ENCODE results near the gene PYGO2. TPM values are rescaled to one million over a fixed set of nuclear protein-coding genes. Genes with fewer than 3 reads are reported as not detected.
"Not testable (repeated sequence)": the region's sequence is repeated elsewhere in the genome, so short reads cannot be mapped to it uniquely, and the experiment has no call there.

The PYGO2 gene
- total and polyA plus RNA-seq, 2 donors from 2014 or later, result 26.9 to 32.8 TPM

DNA sequence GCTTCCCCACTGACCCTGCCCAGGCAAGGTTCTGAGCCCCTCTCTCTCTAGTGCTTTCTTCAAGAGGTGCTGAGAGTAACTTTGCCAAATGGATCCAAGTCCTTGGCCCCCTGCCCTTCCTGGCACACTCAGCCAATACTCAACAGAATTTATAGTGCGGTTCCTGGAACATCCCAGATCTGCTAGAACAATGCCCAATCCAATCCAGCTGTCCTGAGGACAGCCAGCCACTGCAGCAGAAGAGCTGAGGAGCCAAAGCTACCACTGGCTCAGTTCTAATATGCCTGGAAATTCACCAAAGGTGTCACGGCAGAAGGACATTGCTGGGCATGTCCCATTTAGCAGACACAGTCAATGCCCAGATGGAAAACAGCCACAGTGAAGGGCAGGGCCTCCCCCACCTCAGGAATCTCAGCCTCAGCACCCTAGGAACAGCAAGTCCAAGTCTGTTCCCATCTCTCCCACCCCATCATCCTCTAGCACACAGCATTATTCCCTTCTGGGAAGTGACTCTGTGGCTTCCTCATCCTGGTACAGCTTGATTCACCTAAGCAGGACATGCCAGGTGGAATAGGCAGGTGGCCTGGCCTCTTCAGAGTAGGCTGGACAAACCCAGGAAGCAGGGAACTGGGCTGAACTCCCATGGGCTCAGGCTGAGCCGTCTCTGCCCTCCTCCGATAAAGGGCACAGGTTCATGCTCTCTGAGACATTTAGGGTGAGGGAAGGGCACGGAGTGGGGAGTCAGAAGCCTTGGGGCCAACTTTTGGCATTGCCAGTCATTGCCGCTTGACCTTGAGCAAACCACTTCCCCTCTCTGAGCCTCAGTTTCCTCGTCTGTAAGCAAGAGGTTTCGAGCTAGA is 49.7 kb downstream of the PYGO2 start:
- H3K9me3 ChIP-seq (ENCODE audit: control insufficient read depth in 2 of 3, insufficient read depth in 1 of 3, low read length in 3 of 3), result no peaks in the 10 kb centered on the region
- no peak overlapping the region for H3K27ac ChIP-seq (ENCODE audit: low read depth in 2 of 2, low read length in 2 of 2)
- H3K4me1 ChIP-seq (ENCODE audit: control insufficient read depth in 2 of 3, insufficient read depth in 2 of 3, low read depth in 1 of 3, low read length in 3 of 3), result no peaks in the 10 kb centered on the region
- DNase-seq (no peak), FAIRE-seq (no peak)
- intact Hi-C loops (cut with DNase I), result no loop called here
- H3K36me3 ChIP-seq (ENCODE audit: control insufficient read depth in 2 of 3, insufficient read depth in 3 of 3, low read length in 3 of 3), result no peaks in the 10 kb centered on the region
- no peak overlapping the region for H3K9ac ChIP-seq (ENCODE audit: low read length in 3 of 3)
- no peaks in the 10 kb centered on the region for H3K27me3 ChIP-seq (ENCODE audit: control insufficient read depth, insufficient read depth, low read length)
- TF ChIP-seq, protein P1, sequence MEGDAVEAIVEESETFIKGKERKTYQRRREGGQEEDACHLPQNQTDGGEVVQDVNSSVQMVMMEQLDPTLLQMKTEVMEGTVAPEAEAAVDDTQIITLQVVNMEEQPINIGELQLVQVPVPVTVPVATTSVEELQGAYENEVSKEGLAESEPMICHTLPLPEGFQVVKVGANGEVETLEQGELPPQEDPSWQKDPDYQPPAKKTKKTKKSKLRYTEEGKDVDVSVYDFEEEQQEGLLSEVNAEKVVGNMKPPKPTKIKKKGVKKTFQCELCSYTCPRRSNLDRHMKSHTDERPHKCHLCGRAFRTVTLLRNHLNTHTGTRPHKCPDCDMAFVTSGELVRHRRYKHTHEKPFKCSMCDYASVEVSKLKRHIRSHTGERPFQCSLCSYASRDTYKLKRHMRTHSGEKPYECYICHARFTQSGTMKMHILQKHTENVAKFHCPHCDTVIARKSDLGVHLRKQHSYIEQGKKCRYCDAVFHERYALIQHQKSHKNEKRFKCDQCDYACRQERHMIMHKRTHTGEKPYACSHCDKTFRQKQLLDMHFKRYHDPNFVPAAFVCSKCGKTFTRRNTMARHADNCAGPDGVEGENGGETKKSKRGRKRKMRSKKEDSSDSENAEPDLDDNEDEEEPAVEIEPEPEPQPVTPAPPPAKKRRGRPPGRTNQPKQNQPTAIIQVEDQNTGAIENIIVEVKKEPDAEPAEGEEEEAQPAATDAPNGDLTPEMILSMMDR (IDR thresholded peaks at IDR 0.05; ENCODE audit: borderline replicate concordance, extremely low read depth, insufficient read depth), result no peak
- H3K4me3 ChIP-seq (ENCODE audit: low read length in 3 of 3), result no peak overlapping the region

- Histone ChIP-seq H3K9me3 (ENCODE audit: control insufficient read depth in 2 of 3, insufficient read depth in 1 of 3, low read length in 3 of 3) (no peaks in the 10 kb centered on the region), H3K27ac (ENCODE audit: low read depth in 2 of 2, low read length in 2 of 2) (no peak overlapping the region), H3K4me3 (ENCODE audit: low read length in 3 of 3) (no peak overlapping the region), H3K4me1 (ENCODE audit: control insufficient read depth in 2 of 3, insufficient read depth in 2 of 3, low read depth in 1 of 3, low read length in 3 of 3) (no peaks in the 10 kb centered on the region), H3K9ac (ENCODE audit: low read length in 3 of 3) (no peak overlapping the region), H3K27me3 (ENCODE audit: control insufficient read depth, insufficient read depth, low read length) (no peaks in the 10 kb centered on the region), H3K36me3 (ENCODE audit: control insufficient read depth in 2 of 3, insufficient read depth in 3 of 3, low read length in 3 of 3) (no peaks in the 10 kb centered on the region)
- no peak for DNase-seq
- TF ChIP-seq, protein P1 (IDR thresholded peaks at IDR 0.05; ENCODE audit: borderline replicate concordance, extremely low read depth, insufficient read depth), result no peak
- FAIRE-seq, result no peak
- intact Hi-C loops (cut with DNase I), result no loop called here
Measured at GRCh38 chr1:154910851-154911250, 50.7 kb downstream of the PYGO2 start.

DNA sequence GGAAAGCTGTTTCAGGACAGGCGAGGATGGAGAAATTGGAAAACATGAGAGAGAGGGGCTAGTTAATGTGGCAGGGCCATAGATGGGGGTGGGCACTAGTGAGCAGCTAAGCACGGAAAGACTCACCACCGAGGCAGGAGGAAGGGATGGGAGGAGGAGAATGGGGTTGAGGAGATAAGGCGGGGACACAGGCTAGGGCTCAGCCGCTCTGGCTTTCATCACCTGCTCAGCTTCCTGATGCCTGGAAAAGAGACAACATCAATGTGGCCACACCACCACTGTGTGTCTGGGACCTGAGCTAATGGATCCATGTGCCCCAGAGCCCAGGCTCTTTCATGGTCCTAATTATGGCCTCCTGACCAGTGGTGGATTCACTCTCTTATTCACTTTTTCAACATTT is 52.6 kb downstream of the PYGO2 start:
- H3K4me3 ChIP-seq (ENCODE audit: low read length in 3 of 3), result no peak overlapping the region
- no peaks in the 10 kb centered on the region for H3K9me3 ChIP-seq (ENCODE audit: control insufficient read depth in 2 of 3, insufficient read depth in 1 of 3, low read length in 3 of 3)
- H3K27ac ChIP-seq (ENCODE audit: low read depth in 2 of 2, low read length in 2 of 2), result no peak overlapping the region
- H3K36me3 ChIP-seq (ENCODE audit: control insufficient read depth in 2 of 3, insufficient read depth in 3 of 3, low read length in 3 of 3), result no peaks in the 10 kb centered on the region
- H3K9ac ChIP-seq (ENCODE audit: low read length in 3 of 3), result no peak overlapping the region
- intact Hi-C loops (cut with DNase I), result no loop called here
- no peaks in the 10 kb centered on the region for H3K27me3 ChIP-seq (ENCODE audit: control insufficient read depth, insufficient read depth, low read length)
- no peaks in the 10 kb centered on the region for H3K4me1 ChIP-seq (ENCODE audit: control insufficient read depth in 2 of 3, insufficient read depth in 2 of 3, low read depth in 1 of 3, low read length in 3 of 3)
- TF ChIP-seq, protein P1 (IDR thresholded peaks at IDR 0.05; ENCODE audit: borderline replicate concordance, extremely low read depth, insufficient read depth), result no peak
- DNase-seq (no peak), FAIRE-seq (no peak)

GRCh38 chr1:154908129-154908528 is 53.5 kb downstream of the PYGO2 start:
- H3K27me3 ChIP-seq (ENCODE audit: control insufficient read depth, insufficient read depth, low read length); H3K9me3 ChIP-seq (ENCODE audit: control insufficient read depth in 2 of 3, insufficient read depth in 1 of 3, low read length in 3 of 3); H3K4me1 ChIP-seq (ENCODE audit: control insufficient read depth in 2 of 3, insufficient read depth in 2 of 3, low read depth in 1 of 3, low read length in 3 of 3); intact Hi-C loops (cut with DNase I); H3K4me3 ChIP-seq (ENCODE audit: low read length in 3 of 3); H3K9ac ChIP-seq (ENCODE audit: low read length in 3 of 3); H3K27ac ChIP-seq (ENCODE audit: low read depth in 2 of 2, low read length in 2 of 2); H3K36me3 ChIP-seq (ENCODE audit: control insufficient read depth in 2 of 3, insufficient read depth in 3 of 3, low read length in 3 of 3); DNase-seq; FAIRE-seq: not testable (repeated sequence)

Small RNA genes within 50 kb of the gene (microRNA-seq; reads per million reads assigned to microRNA genes)
- gene MIR4258, result not detected

Other genes starting within 250 kb of the PYGO2 start
- 5.6 TPM for gene KCNN3, start 91.5 kb downstream of the PYGO2 start, total RNA-seq
- gene KCNN3, start 91.5 kb downstream of the PYGO2 start, polyA plus RNA-seq (ENCODE audit: insufficient read depth, low read depth, low replicate concordance), result 2.6 TPM
- 42.0 TPM for gene PMVK, start 25.1 kb downstream of the PYGO2 start, total RNA-seq
- gene PMVK, start 25.1 kb downstream of the PYGO2 start, polyA plus RNA-seq (ENCODE audit: insufficient read depth, low read depth, low replicate concordance), result 132 TPM
- 83.9 TPM for gene PBXIP1, start 5.7 kb downstream of the PYGO2 start, total RNA-seq
- 115 TPM for gene PBXIP1, start 5.7 kb downstream of the PYGO2 start, polyA plus RNA-seq (ENCODE audit: insufficient read depth, low read depth, low replicate concordance)
- 153 TPM for gene SHC1, start 9.0 kb upstream of the PYGO2 start, total RNA-seq
- 43.8 TPM for gene SHC1, start 9.0 kb upstream of the PYGO2 start, polyA plus RNA-seq (ENCODE audit: insufficient read depth, low read depth, low replicate concordance)
- 23.1 TPM for gene CKS1B, start 12.9 kb upstream of the PYGO2 start, total RNA-seq
- gene CKS1B, start 12.9 kb upstream of the PYGO2 start, polyA plus RNA-seq (ENCODE audit: insufficient read depth, low read depth, low replicate concordance), result 43.1 TPM
- gene FLAD1, start 21.6 kb upstream of the PYGO2 start, total RNA-seq, result 34.1 TPM
- 37.9 TPM for gene FLAD1, start 21.6 kb upstream of the PYGO2 start, polyA plus RNA-seq (ENCODE audit: insufficient read depth, low read depth, low replicate concordance)
- not detected for gene LENEP, start 31.8 kb upstream of the PYGO2 start, total RNA-seq
- gene LENEP, start 31.8 kb upstream of the PYGO2 start, polyA plus RNA-seq (ENCODE audit: insufficient read depth, low read depth, low replicate concordance), result not detected
- gene ZBTB7B, start 41.0 kb upstream of the PYGO2 start, total RNA-seq, result 68.7 TPM
- 20.1 TPM for gene ZBTB7B, start 41.0 kb upstream of the PYGO2 start, polyA plus RNA-seq (ENCODE audit: insufficient read depth, low read depth, low replicate concordance)
- 1.4 TPM for gene DCST2, start 72.0 kb upstream of the PYGO2 start, total RNA-seq
- 0.43 TPM for gene DCST2, start 72.0 kb upstream of the PYGO2 start, polyA plus RNA-seq (ENCODE audit: insufficient read depth, low read depth, low replicate concordance)
- gene DCST1, start 72.0 kb upstream of the PYGO2 start, total RNA-seq, result not detected
- not detected for gene DCST1, start 72.0 kb upstream of the PYGO2 start, polyA plus RNA-seq (ENCODE audit: insufficient read depth, low read depth, low replicate concordance)
- 152 TPM for gene ADAM15, start 89.5 kb upstream of the PYGO2 start, total RNA-seq
- 68.4 TPM for gene ADAM15, start 89.5 kb upstream of the PYGO2 start, polyA plus RNA-seq (ENCODE audit: insufficient read depth, low read depth, low replicate concordance)
- 7.6 TPM for gene EFNA4, start 102.0 kb upstream of the PYGO2 start, total RNA-seq
- gene EFNA4, start 102.0 kb upstream of the PYGO2 start, polyA plus RNA-seq (ENCODE audit: insufficient read depth, low read depth, low replicate concordance), result 11.8 TPM
- gene EFNA3, start 117.1 kb upstream of the PYGO2 start, total RNA-seq, result 1.7 TPM
- 1.2 TPM for gene EFNA3, start 117.1 kb upstream of the PYGO2 start, polyA plus RNA-seq (ENCODE audit: insufficient read depth, low read depth, low replicate concordance)
- gene EFNA1, start 166.1 kb upstream of the PYGO2 start, total RNA-seq, result 133 TPM
- gene EFNA1, start 166.1 kb upstream of the PYGO2 start, polyA plus RNA-seq (ENCODE audit: insufficient read depth, low read depth, low replicate concordance), result 61.1 TPM
- gene SLC50A1, start 174.1 kb upstream of the PYGO2 start, total RNA-seq, result 34.8 TPM
- gene SLC50A1, start 174.1 kb upstream of the PYGO2 start, polyA plus RNA-seq (ENCODE audit: insufficient read depth, low read depth, low replicate concordance), result 61.8 TPM
- gene DPM3, start 178.7 kb upstream of the PYGO2 start, total RNA-seq, result 84.4 TPM
- gene DPM3, start 178.7 kb upstream of the PYGO2 start, polyA plus RNA-seq (ENCODE audit: insufficient read depth, low read depth, low replicate concordance), result 237 TPM
- 198 TPM for gene KRTCAP2, start 211.5 kb upstream of the PYGO2 start, total RNA-seq
- 351 TPM for gene KRTCAP2, start 211.5 kb upstream of the PYGO2 start, polyA plus RNA-seq (ENCODE audit: insufficient read depth, low read depth, low replicate concordance)
- gene TRIM46, start 212.1 kb upstream of the PYGO2 start, total RNA-seq, result 2.1 TPM
- gene TRIM46, start 212.1 kb upstream of the PYGO2 start, polyA plus RNA-seq (ENCODE audit: insufficient read depth, low read depth, low replicate concordance), result 0.28 TPM
- gene THBS3, start 246.1 kb upstream of the PYGO2 start, total RNA-seq, result 33.0 TPM
- gene THBS3, start 246.1 kb upstream of the PYGO2 start, polyA plus RNA-seq (ENCODE audit: insufficient read depth, low read depth, low replicate concordance), result 21.4 TPM
- 38.8 TPM for gene MTX1, start 246.9 kb upstream of the PYGO2 start, total RNA-seq
- 86.9 TPM for gene MTX1, start 246.9 kb upstream of the PYGO2 start, polyA plus RNA-seq (ENCODE audit: insufficient read depth, low read depth, low replicate concordance)

All from kidney (tissue), 14 donors.